Measurements from ENCODE around the gene UBC.

The UBC gene

DNA sequence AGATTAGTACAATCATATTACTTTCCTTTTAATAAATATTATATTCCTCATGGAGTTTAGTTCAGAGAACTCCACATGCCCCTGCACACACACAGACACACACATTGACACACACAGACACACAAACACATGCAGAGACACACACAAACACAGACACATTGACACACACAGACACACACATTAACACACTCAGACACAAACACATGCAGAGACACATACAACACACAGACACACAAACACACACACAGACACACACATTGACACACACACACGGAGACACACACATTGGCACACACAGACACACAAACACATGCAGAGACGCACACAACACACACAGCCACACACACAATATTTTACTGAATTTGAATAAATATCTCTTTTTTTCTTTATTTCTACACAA lies 38.3 kb downstream of the UBC start:
- Histone ChIP-seq H3K27ac (ENCODE audit: extremely low read depth, low read depth, low read length) (no peak overlapping the region), H3K4me1 (ENCODE audit: control insufficient read depth, insufficient read depth, low read length) (peaks cover 3% of the 10 kb centered on the region; the same call in 1 of the 2 replicates), H3K4me3 (ENCODE audit: low read depth, low read length) (no peak overlapping the region), H3K9me3 (ENCODE audit: control insufficient read depth, insufficient read depth, low read depth, low read length) (no peaks in the 10 kb centered on the region), H3K36me3 (ENCODE audit: control insufficient read depth in 2 of 2, insufficient read depth in 1 of 2, low read length in 2 of 2) (no peaks in the 10 kb centered on the region)
- CTCF ChIA-PET = interaction anchor here (0.7 kb wide), 1 partner anchor 15 kb away, joined by 3 read pairs; no protein-coding TSS in a partner anchor
- POLR2A ChIA-PET = no interaction called here
- TF ChIP-seq ZNF670 (tag by site-specific recombination; IDR thresholded peaks at IDR 0.05; ENCODE audit: low read depth) = peak; percentile 82; the same call in 1 of the 2 replicates
- TF ChIP-seq ZNF48 (tag by site-specific recombination; IDR thresholded peaks at IDR 0.05) = 0 out of 2 replicates have a peak, but pooled peaks have one; percentile 70
- TF ChIP-seq, protein P1, sequence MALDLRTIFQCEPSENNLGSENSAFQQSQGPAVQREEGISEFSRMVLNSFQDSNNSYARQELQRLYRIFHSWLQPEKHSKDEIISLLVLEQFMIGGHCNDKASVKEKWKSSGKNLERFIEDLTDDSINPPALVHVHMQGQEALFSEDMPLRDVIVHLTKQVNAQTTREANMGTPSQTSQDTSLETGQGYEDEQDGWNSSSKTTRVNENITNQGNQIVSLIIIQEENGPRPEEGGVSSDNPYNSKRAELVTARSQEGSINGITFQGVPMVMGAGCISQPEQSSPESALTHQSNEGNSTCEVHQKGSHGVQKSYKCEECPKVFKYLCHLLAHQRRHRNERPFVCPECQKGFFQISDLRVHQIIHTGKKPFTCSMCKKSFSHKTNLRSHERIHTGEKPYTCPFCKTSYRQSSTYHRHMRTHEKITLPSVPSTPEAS (tag by site-specific recombination; IDR thresholded peaks at IDR 0.05) = peak; percentile 97
- no peak for TF ChIP-seq ZNF19 (tag by site-specific recombination; IDR thresholded peaks at IDR 0.05; ENCODE audit: low read depth)

DNA sequence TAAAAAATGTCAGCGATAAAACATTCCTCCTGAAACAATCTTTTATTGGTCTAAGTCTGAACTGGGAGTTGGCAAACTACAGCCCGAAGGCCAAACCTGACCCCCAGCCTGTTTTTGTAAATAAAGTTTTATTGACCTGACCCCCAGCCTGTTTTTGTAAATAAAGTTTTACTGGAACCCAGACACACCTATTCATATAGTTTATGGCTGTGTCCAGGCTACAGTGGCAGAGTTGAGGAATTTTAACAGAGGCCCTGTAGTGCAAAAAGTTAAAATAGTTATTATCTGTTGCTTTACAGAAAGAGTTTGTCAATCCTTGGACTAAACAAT lies 38.7 kb downstream of the UBC start:
- Histone ChIP-seq H3K27ac (ENCODE audit: extremely low read depth, low read depth, low read length) (no peak overlapping the region; the same call in 1 of the 2 replicates), H3K9me3 (ENCODE audit: control insufficient read depth, insufficient read depth, low read depth, low read length) (no peaks in the 10 kb centered on the region), H3K4me3 (ENCODE audit: low read depth, low read length) (no peak overlapping the region), H3K36me3 (ENCODE audit: control insufficient read depth in 2 of 2, insufficient read depth in 1 of 2, low read length in 2 of 2) (no peaks in the 10 kb centered on the region), H3K4me1 (ENCODE audit: control insufficient read depth, insufficient read depth, low read length) (peaks cover 3% of the 10 kb centered on the region; the same call in 1 of the 2 replicates)
- POLR2A ChIA-PET = no interaction called here
- CTCF ChIA-PET = no interaction called here
- TF ChIP-seq, protein P2, sequence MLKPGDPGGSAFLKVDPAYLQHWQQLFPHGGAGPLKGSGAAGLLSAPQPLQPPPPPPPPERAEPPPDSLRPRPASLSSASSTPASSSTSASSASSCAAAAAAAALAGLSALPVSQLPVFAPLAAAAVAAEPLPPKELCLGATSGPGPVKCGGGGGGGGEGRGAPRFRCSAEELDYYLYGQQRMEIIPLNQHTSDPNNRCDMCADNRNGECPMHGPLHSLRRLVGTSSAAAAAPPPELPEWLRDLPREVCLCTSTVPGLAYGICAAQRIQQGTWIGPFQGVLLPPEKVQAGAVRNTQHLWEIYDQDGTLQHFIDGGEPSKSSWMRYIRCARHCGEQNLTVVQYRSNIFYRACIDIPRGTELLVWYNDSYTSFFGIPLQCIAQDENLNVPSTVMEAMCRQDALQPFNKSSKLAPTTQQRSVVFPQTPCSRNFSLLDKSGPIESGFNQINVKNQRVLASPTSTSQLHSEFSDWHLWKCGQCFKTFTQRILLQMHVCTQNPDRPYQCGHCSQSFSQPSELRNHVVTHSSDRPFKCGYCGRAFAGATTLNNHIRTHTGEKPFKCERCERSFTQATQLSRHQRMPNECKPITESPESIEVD (tag by site-specific recombination; IDR thresholded peaks at IDR 0.05) = peak; percentile 56; the same call in 1 of the 2 replicates
- TF ChIP-seq, protein P3, sequence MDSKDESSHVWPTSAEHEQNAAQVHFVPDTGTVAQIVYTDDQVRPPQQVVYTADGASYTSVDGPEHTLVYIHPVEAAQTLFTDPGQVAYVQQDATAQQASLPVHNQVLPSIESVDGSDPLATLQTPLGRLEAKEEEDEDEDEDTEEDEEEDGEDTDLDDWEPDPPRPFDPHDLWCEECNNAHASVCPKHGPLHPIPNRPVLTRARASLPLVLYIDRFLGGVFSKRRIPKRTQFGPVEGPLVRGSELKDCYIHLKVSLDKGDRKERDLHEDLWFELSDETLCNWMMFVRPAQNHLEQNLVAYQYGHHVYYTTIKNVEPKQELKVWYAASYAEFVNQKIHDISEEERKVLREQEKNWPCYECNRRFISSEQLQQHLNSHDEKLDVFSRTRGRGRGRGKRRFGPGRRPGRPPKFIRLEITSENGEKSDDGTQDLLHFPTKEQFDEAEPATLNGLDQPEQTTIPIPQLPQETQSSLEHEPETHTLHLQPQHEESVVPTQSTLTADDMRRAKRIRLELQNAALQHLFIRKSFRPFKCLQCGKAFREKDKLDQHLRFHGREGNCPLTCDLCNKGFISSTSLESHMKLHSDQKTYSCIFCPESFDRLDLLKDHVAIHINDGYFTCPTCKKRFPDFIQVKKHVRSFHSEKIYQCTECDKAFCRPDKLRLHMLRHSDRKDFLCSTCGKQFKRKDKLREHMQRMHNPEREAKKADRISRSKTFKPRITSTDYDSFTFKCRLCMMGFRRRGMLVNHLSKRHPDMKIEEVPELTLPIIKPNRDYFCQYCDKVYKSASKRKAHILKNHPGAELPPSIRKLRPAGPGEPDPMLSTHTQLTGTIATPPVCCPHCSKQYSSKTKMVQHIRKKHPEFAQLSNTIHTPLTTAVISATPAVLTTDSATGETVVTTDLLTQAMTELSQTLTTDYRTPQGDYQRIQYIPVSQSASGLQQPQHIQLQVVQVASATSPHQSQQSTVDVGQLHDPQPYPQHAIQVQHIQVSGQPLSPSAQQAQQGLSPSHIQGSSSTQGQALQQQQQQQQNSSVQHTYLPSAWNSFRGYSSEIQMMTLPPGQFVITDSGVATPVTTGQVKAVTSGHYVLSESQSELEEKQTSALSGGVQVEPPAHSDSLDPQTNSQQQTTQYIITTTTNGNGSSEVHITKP (tag by site-specific recombination; IDR thresholded peaks at IDR 0.05) = peak; percentile 43; the same call in 1 of the 2 replicates
- peak; percentile 48; the same call in 1 of the 2 replicates for TF ChIP-seq ZNF561 (tag by site-specific recombination; IDR thresholded peaks at IDR 0.05; ENCODE audit: borderline replicate concordance)
- no peak for TF ChIP-seq ZNF112 (tag by site-specific recombination; IDR thresholded peaks at IDR 0.05)
- TF ChIP-seq ZNF626 (tag by site-specific recombination; IDR thresholded peaks at IDR 0.05) = no peak
- TF ChIP-seq SETDB1 (IDR thresholded peaks at IDR 0.05; ENCODE audit: insufficient read length, low read length) = no peak
- TF ChIP-seq GLIS1 (tag by site-specific recombination; IDR thresholded peaks at IDR 0.05) = peak; percentile 75
- no peak for TF ChIP-seq KLF10 (tag by site-specific recombination; IDR thresholded peaks at IDR 0.05)

DNA sequence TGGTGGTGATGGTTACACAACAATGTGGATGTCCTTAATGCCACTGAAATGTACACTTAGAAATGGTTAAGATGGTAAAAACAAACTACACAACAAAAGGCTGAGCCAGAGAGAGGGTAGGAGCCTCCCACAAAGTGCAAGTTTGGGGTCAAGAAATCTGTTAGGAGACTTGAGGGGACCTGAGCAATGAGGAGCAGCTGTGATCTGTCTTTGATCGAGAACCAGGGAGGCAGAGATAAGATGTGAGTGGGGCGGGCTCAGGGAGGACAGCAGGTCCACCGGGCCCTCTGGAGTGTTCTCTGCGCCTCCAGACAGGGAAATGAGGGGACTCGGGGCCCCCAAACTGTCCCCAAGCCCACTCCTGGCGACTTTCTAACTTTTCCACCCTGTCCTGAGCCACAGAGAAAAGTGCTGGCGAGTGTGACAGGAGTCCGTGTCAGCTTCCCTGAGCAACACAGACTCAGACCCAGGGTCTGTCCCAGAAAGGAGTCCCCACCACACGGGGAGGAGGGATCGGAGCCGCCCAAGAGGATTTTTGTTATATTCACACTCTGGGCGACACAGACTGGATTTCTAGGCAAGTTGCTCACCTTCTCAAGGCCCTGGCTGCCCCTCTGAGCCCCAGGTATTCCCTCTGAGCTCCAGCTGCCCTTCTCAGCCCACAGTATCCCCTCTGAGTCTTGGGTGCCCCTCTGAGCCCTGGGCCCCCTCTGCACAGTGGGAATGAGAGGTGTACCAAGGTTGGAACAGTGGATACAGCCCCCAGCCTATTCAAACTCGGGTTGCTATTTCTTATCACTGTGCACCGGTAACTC lies 39.3 kb downstream of the UBC start:
- Histone ChIP-seq H3K36me3 (ENCODE audit: control insufficient read depth in 2 of 2, insufficient read depth in 1 of 2, low read length in 2 of 2) (no peaks in the 10 kb centered on the region), H3K4me1 (ENCODE audit: control insufficient read depth, insufficient read depth, low read length) (peaks cover 3% of the 10 kb centered on the region; the same call in 1 of the 2 replicates), H3K9me3 (ENCODE audit: control insufficient read depth, insufficient read depth, low read depth, low read length) (no peaks in the 10 kb centered on the region), H3K27ac (ENCODE audit: extremely low read depth, low read depth, low read length) (no peak overlapping the region; the same call in 1 of the 2 replicates), H3K4me3 (ENCODE audit: low read depth, low read length) (no peak overlapping the region)
- ChIA-PET POLR2A (interaction anchor here (0.6 kb wide), 1 partner anchor 144 kb away, joined by 3 read pairs; no protein-coding TSS in a partner anchor), CTCF (no interaction called here)
- TF ChIP-seq SALL2 (tag by site-specific recombination; IDR thresholded peaks at IDR 0.05; ENCODE audit: borderline replicate concordance) (no peak), HOXD13 (CRISPR knock-in tag; IDR thresholded peaks at IDR 0.05; ENCODE audit: borderline replicate concordance) (no peak), ZNF146 (tag by site-specific recombination; IDR thresholded peaks at IDR 0.05) (no peak), ZNF324 (tag by site-specific recombination; IDR thresholded peaks at IDR 0.05) (no peak), REPIN1 (tag by site-specific recombination; IDR thresholded peaks at IDR 0.05; ENCODE audit: low read depth) (no peak)
- TF ChIP-seq, protein P4, sequence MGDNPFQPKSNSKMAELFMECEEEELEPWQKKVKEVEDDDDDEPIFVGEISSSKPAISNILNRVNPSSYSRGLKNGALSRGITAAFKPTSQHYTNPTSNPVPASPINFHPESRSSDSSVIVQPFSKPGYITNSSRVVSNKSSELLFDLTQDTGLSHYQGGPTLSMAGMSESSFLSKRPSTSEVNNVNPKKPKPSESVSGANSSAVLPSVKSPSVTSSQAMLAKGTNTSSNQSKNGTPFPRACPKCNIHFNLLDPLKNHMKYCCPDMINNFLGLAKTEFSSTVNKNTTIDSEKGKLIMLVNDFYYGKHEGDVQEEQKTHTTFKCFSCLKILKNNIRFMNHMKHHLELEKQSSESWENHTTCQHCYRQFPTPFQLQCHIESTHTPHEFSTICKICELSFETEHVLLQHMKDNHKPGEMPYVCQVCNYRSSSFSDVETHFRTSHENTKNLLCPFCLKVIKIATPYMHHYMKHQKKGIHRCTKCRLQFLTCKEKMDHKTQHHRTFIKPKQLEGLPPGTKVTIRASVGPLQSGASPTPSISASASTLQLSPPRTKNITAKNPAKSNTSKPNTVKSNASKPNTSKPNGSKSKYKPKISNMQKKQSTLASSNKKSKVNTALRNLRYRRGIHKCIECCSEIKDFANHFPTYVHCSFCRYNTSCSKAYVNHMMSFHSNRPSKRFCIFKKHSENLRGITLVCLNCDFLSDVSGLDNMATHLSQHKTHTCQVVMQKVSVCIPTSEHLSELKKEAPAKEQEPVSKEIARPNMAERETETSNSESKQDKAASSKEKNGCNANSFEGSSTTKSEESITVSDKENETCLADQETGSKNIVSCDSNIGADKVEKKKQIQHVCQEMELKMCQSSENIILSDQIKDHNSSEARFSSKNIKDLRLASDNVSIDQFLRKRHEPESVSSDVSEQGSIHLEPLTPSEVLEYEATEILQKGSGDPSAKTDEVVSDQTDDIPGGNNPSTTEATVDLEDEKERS (tag by site-specific recombination; IDR thresholded peaks at IDR 0.05) = no peak
- TF ChIP-seq, protein P5, sequence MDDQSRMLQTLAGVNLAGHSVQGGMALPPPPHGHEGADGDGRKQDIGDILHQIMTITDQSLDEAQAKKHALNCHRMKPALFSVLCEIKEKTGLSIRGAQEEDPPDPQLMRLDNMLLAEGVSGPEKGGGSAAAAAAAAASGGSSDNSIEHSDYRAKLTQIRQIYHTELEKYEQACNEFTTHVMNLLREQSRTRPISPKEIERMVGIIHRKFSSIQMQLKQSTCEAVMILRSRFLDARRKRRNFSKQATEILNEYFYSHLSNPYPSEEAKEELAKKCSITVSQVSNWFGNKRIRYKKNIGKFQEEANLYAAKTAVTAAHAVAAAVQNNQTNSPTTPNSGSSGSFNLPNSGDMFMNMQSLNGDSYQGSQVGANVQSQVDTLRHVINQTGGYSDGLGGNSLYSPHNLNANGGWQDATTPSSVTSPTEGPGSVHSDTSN (CRISPR knock-in tag; IDR thresholded peaks at IDR 0.05) = no peak

Measured in HEK293 (cell line).